ENCODE data around the gene SMKR1. TPM values are rescaled to one million over a fixed set of nuclear protein-coding genes. Genes with fewer than 3 reads are reported as not detected.

Gene SMKR1
- total and polyA plus RNA-seq, 2 of the 8 experiments (the other 6 are each of a cell fraction or from before 2014, with no cell fraction given): 0.39 to 1.6 TPM

DNA sequence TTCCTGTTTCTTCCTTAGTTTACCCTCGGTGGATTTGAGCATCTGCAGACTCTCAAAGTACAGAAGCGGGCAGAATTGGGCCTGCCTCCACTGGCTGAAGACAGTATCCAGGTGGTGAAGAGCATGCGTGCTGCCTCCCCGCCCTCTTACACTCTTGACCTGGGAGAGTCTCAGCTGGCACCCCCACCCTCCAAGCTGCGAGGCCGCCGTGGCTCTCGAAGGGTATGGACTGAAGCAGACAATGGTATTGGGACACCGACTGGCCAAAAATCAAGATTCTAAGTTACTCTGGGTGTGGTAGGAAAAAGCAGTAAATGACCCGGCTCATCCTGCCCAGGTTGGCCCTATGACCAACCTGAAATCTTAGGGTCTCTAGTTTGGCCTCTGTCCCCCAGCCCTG is 45.9 kb upstream of the SMKR1 start:
- H4K20me1 ChIP-seq (replicated peaks in 1 of 2; ENCODE audit: control insufficient read depth in 1 of 2, insufficient read depth in 2 of 2, low read length in 2 of 2): no peaks in the 10 kb centered on the region
- no peak overlapping the region for H2BK5ac ChIP-seq (ENCODE audit: low read depth, low read length)
- H3K23ac ChIP-seq (ENCODE audit: insufficient read length): no peak overlapping the region
- no peak overlapping the region for H2BK20ac ChIP-seq (ENCODE audit: low read length)
- no peaks in the 10 kb centered on the region for H3K23me2 ChIP-seq (ENCODE audit: low read depth, low read length)
- no peaks in the 10 kb centered on the region for H3K9me3 ChIP-seq (ENCODE audit: insufficient read depth in 2 of 2, low read depth in 1 of 2, low read length in 1 of 2)
- DNase-seq (ENCODE audit: low read depth in 1 of 2, low spot score in 2 of 2): no peak
- CTCF ChIA-PET (ENCODE audit: partially characterized antibody): no interaction called here
- no peak overlapping the region for H3K14ac ChIP-seq (ENCODE audit: insufficient read length)
- peaks cover 6 to 63% (median 28%) of the 10 kb centered on the region in 4 experiments; a peak in 7 of 8 replicates for H3K36me3 ChIP-seq (ENCODE audit: control insufficient read depth in 2 of 4, insufficient read depth in 4 of 4, low read length in 3 of 4)
- H3K56ac ChIP-seq (replicated peaks; ENCODE audit: insufficient read length, low read depth, low read length): no peak overlapping the region
- no peak overlapping the region; the same call in 1 of the 2 replicates for H4K8ac ChIP-seq (ENCODE audit: extremely low read depth, insufficient read depth, low read length)
- no peak for FAIRE-seq
- H3K27me3 ChIP-seq (replicated peaks in 1 of 4; ENCODE audit: control insufficient read depth in 3 of 4, extremely low read depth in 1 of 4, insufficient read depth in 3 of 4, low read length in 3 of 4): no peaks in the 10 kb centered on the region
- H3K4me3 ChIP-seq (ENCODE audit: extremely low read depth in 1 of 4, insufficient read depth in 2 of 4, low read depth in 3 of 4, low read length in 4 of 4): no peak overlapping the region
- no peak overlapping the region for H3K18ac ChIP-seq (ENCODE audit: extremely low read depth, low read length)
- POLR2A ChIA-PET (ENCODE audit: partially characterized antibody): no interaction called here
- no peaks in the 10 kb centered on the region for H3K79me1 ChIP-seq (ENCODE audit: low read depth, low read length)
- no peak overlapping the region for H4K91ac ChIP-seq (replicated peaks; ENCODE audit: insufficient read length, low read length)
- 94% methylated on average over 10 of the region's 10 CpGs; no CpG with 5 or more reads in 1 of the 2 experiments for WGBS, 2 experiments (ENCODE audit: extremely low coverage in 1 of 2, insufficient coverage in 1 of 2, insufficient read length in 1 of 2, insufficient replicate concordance in 2 of 2, low coverage in 1 of 2, low lambda C conversion rate in 2 of 2, missing lambda C conversion rate in 1 of 2)
- H2AK5ac ChIP-seq (ENCODE audit: low read depth, low read length): no peak overlapping the region
- H2BK120ac ChIP-seq (replicated peaks; ENCODE audit: low read depth, low read length): no peak overlapping the region
- no peaks in the 10 kb centered on the region for H3K4me1 ChIP-seq (replicated peaks in 1 of 4; ENCODE audit: control insufficient read depth in 3 of 4, insufficient read depth in 4 of 4, low read length in 3 of 4)
- no peak overlapping the region for H2BK12ac ChIP-seq (ENCODE audit: low read depth, low read length)
- H3K4me2 ChIP-seq (ENCODE audit: insufficient read depth in 1 of 2, low read depth in 2 of 2, low read length in 2 of 2): no peak overlapping the region
- H3K9ac ChIP-seq (replicated peaks in 1 of 4; ENCODE audit: extremely low read depth in 1 of 4, low read depth in 3 of 4, low read length in 3 of 4): no peak overlapping the region
- H3K27ac ChIP-seq (ENCODE audit: low read depth, low read length): no peak overlapping the region
- H3K79me2 ChIP-seq (ENCODE audit: control insufficient read depth in 1 of 2, insufficient read depth in 2 of 2, low read length in 2 of 2): no peaks in the 10 kb centered on the region; a peak in 1 of 4 replicates
- H3K4ac ChIP-seq (replicated peaks; ENCODE audit: insufficient read length, low read depth, low read length): no peak overlapping the region
- no peak overlapping the region for H2AFZ ChIP-seq (ENCODE audit: low read length)
- no peak overlapping the region for H2BK15ac ChIP-seq (ENCODE audit: low read length)
- no peak overlapping the region for H4K5ac ChIP-seq (ENCODE audit: insufficient read length, low read depth, low read length)
- TF ChIP-seq BCL11A (IDR thresholded peaks at IDR 0.05; ENCODE audit: low read depth in 2 of 2, low read length in 2 of 2) (no peak), SP4 (IDR thresholded peaks at IDR 0.05; ENCODE audit: low read length) (no peak), MAFK (IDR thresholded peaks at IDR 0.05; ENCODE audit: low read depth, low read length) (no peak), ASH2L (IDR thresholded peaks at IDR 0.05; ENCODE audit: low read length) (no peak), KDM5A (IDR thresholded peaks at IDR 0.05; ENCODE audit: low read length) (no peak), GABPA (IDR thresholded peaks at IDR 0.05; ENCODE audit: borderline replicate concordance, insufficient read depth, low read length) (no peak), FOSL1 (IDR thresholded peaks at IDR 0.05; ENCODE audit: insufficient read depth, low read depth, low read length) (no peak), RBBP5 (IDR thresholded peaks at IDR 0.05; ENCODE audit: borderline replicate concordance, low read depth, low read length) (no peak)
- TF ChIP-seq, protein P1, sequence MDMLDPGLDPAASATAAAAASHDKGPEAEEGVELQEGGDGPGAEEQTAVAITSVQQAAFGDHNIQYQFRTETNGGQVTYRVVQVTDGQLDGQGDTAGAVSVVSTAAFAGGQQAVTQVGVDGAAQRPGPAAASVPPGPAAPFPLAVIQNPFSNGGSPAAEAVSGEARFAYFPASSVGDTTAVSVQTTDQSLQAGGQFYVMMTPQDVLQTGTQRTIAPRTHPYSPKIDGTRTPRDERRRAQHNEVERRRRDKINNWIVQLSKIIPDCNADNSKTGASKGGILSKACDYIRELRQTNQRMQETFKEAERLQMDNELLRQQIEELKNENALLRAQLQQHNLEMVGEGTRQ (IDR thresholded peaks at IDR 0.05; ENCODE audit: low read length): no peak
